ENCODE data around the gene CFAP210. TPM values are rescaled to one million over a fixed set of nuclear protein-coding genes. Genes with fewer than 3 reads are reported as not detected.

Gene CFAP210
- total RNA-seq, 1 experiment from 2014 or later, result 0.20 TPM

DNA sequence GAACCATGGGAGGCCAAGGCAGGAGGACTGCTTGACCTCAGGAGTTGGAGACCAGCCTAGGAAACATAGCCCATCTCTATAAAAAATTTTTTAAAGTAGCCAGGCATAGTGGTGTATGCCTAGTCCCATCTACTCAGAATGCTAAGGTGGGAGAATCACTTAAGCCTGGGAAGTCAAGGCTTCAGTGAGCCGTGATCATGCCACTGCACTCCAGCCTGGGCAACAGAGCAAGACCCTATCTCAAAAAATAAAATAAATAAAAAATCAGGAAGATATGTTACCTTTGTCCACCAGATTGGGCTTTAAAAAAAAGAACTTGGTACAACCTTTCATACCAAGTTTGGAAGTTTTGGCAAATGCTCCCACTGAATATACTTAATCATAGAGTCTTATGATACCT lies 35.3 kb downstream of the CFAP210 start (continued):
- TF ChIP-seq, protein P1, sequence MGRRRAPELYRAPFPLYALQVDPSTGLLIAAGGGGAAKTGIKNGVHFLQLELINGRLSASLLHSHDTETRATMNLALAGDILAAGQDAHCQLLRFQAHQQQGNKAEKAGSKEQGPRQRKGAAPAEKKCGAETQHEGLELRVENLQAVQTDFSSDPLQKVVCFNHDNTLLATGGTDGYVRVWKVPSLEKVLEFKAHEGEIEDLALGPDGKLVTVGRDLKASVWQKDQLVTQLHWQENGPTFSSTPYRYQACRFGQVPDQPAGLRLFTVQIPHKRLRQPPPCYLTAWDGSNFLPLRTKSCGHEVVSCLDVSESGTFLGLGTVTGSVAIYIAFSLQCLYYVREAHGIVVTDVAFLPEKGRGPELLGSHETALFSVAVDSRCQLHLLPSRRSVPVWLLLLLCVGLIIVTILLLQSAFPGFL (CRISPR knock-in tag; IDR thresholded peaks at IDR 0.05; ENCODE audit: borderline replicate concordance), result no peak
- no peak for TF ChIP-seq PRRX2 (CRISPR knock-in tag; IDR thresholded peaks at IDR 0.05)

DNA sequence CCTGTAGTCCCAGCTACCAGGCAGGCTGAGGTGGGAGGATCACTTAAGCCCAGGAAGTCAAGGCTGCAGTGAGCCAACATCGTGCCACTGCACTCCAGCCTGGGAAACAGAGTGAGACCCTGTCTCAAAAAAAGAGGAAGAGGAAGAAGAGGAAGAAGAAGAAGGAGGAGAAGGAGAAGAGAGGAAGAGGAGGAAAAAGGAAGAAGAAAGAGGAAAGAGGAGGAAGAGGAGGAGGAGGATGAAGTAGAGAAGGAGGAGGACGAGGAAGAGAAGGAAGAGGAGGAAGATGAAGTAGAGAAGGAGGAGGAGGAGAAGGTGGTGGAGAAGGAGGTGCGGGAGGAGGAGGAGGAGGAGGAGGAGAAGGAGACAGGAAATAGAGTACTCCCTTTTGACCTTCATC lies 38.0 kb downstream of the CFAP210 start:
- no peaks in the 10 kb centered on the region for H3K4me1 Mint-ChIP-seq
- no peak overlapping the region for H3K27ac Mint-ChIP-seq
- H3K36me3 Mint-ChIP-seq, result no peaks in the 10 kb centered on the region
- no peaks in the 10 kb centered on the region for H3K9me3 Mint-ChIP-seq
- POLR2A ChIA-PET, result no interaction called here
- CTCF ChIA-PET, result interaction anchor here (0.7 kb wide), 1 partner anchor 115 kb away, joined by 3 read pairs; no protein-coding TSS in a partner anchor
- no peak overlapping the region for H3K4me3 Mint-ChIP-seq
- TF ChIP-seq RELA (CRISPR knock-in tag; IDR thresholded peaks at IDR 0.05; ENCODE audit: borderline replicate concordance), result no peak
- TF ChIP-seq, protein P2, sequence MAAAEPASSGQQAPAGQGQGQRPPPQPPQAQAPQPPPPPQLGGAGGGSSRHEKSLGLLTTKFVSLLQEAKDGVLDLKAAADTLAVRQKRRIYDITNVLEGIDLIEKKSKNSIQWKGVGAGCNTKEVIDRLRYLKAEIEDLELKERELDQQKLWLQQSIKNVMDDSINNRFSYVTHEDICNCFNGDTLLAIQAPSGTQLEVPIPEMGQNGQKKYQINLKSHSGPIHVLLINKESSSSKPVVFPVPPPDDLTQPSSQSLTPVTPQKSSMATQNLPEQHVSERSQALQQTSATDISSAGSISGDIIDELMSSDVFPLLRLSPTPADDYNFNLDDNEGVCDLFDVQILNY (CRISPR knock-in tag; IDR thresholded peaks at IDR 0.05), result no peak
- TF ChIP-seq, protein P1 (CRISPR knock-in tag; IDR thresholded peaks at IDR 0.05; ENCODE audit: borderline replicate concordance), result no peak
- TF ChIP-seq FOXJ3 (CRISPR knock-in tag; IDR thresholded peaks at IDR 0.05; ENCODE audit: borderline replicate concordance), result no peak
- TF ChIP-seq FOXP1 (CRISPR knock-in tag; IDR thresholded peaks at IDR 0.05; ENCODE audit: borderline replicate concordance), result no peak
- no peak for TF ChIP-seq KAT7 (CRISPR knock-in tag; IDR thresholded peaks at IDR 0.05; ENCODE audit: borderline replicate concordance)
- TF ChIP-seq, protein P3, sequence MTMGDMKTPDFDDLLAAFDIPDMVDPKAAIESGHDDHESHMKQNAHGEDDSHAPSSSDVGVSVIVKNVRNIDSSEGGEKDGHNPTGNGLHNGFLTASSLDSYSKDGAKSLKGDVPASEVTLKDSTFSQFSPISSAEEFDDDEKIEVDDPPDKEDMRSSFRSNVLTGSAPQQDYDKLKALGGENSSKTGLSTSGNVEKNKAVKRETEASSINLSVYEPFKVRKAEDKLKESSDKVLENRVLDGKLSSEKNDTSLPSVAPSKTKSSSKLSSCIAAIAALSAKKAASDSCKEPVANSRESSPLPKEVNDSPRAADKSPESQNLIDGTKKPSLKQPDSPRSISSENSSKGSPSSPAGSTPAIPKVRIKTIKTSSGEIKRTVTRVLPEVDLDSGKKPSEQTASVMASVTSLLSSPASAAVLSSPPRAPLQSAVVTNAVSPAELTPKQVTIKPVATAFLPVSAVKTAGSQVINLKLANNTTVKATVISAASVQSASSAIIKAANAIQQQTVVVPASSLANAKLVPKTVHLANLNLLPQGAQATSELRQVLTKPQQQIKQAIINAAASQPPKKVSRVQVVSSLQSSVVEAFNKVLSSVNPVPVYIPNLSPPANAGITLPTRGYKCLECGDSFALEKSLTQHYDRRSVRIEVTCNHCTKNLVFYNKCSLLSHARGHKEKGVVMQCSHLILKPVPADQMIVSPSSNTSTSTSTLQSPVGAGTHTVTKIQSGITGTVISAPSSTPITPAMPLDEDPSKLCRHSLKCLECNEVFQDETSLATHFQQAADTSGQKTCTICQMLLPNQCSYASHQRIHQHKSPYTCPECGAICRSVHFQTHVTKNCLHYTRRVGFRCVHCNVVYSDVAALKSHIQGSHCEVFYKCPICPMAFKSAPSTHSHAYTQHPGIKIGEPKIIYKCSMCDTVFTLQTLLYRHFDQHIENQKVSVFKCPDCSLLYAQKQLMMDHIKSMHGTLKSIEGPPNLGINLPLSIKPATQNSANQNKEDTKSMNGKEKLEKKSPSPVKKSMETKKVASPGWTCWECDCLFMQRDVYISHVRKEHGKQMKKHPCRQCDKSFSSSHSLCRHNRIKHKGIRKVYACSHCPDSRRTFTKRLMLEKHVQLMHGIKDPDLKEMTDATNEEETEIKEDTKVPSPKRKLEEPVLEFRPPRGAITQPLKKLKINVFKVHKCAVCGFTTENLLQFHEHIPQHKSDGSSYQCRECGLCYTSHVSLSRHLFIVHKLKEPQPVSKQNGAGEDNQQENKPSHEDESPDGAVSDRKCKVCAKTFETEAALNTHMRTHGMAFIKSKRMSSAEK (CRISPR knock-in tag; IDR thresholded peaks at IDR 0.05; ENCODE audit: borderline replicate concordance), result no peak
- TF ChIP-seq TP53 (CRISPR knock-in tag; IDR thresholded peaks at IDR 0.05), result no peak
- TF ChIP-seq, protein P4, sequence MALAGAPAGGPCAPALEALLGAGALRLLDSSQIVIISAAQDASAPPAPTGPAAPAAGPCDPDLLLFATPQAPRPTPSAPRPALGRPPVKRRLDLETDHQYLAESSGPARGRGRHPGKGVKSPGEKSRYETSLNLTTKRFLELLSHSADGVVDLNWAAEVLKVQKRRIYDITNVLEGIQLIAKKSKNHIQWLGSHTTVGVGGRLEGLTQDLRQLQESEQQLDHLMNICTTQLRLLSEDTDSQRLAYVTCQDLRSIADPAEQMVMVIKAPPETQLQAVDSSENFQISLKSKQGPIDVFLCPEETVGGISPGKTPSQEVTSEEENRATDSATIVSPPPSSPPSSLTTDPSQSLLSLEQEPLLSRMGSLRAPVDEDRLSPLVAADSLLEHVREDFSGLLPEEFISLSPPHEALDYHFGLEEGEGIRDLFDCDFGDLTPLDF (CRISPR knock-in tag; IDR thresholded peaks at IDR 0.05), result no peak
- TF ChIP-seq, protein P5, sequence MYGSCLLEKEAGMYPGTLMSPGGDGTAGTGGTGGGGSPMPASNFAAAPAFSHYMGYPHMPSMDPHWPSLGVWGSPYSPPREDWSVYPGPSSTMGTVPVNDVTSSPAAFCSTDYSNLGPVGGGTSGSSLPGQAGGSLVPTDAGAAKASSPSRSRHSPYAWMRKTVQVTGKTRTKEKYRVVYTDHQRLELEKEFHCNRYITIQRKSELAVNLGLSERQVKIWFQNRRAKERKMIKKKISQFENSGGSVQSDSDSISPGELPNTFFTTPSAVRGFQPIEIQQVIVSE (CRISPR knock-in tag; IDR thresholded peaks at IDR 0.05; ENCODE audit: borderline replicate concordance), result no peak
- no peak for TF ChIP-seq NR3C1 (CRISPR knock-in tag; conservative IDR thresholded peaks at IDR 0.05; ENCODE audit: low read depth)
- no peak for TF ChIP-seq NR2C2 (CRISPR knock-in tag; IDR thresholded peaks at IDR 0.05)
- DNase-seq (ENCODE audit: low spot score), result no peak
- no peaks in the 10 kb centered on the region; the same call in 1 of the 2 replicates for H3K27me3 Mint-ChIP-seq (ENCODE audit: low read depth)
- no peak for ATAC-seq

DNA sequence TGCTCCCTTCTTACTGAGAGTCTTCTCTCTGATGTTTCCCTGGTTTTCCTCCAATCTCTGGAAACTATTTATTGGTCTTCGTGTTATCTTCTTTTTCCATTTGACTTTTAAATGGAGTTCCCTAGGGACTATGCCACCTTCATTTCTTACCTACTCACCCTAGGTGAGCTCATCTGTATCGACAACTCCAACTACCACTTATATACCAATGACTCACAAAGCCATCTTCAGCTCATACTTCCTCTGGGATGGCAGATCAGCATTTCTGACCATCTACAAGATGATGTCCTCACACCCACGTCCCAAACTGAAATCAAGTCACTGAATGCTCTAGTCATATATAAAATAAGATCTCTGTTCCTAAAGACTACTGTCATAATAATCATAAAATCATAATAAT lies 40.6 kb downstream of the CFAP210 start:
- no peak overlapping the region for H3K4me3 Mint-ChIP-seq
- H3K36me3 Mint-ChIP-seq, result no peaks in the 10 kb centered on the region
- H3K27me3 Mint-ChIP-seq (ENCODE audit: low read depth), result no peaks in the 10 kb centered on the region; the same call in 1 of the 2 replicates
- H3K9me3 Mint-ChIP-seq, result no peaks in the 10 kb centered on the region
- H3K4me1 Mint-ChIP-seq, result no peaks in the 10 kb centered on the region
- TF ChIP-seq, protein P6, sequence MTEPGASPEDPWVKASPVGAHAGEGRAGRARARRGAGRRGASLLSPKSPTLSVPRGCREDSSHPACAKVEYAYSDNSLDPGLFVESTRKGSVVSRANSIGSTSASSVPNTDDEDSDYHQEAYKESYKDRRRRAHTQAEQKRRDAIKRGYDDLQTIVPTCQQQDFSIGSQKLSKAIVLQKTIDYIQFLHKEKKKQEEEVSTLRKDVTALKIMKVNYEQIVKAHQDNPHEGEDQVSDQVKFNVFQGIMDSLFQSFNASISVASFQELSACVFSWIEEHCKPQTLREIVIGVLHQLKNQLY (CRISPR knock-in tag; IDR thresholded peaks at IDR 0.05), result no peak
- no peak for TF ChIP-seq NFYB (CRISPR knock-in tag; conservative IDR thresholded peaks at IDR 0.05; ENCODE audit: low read depth)
- TF ChIP-seq RORB (CRISPR knock-in tag; IDR thresholded peaks at IDR 0.05), result no peak
- TF ChIP-seq, protein P1 (CRISPR knock-in tag; IDR thresholded peaks at IDR 0.05; ENCODE audit: borderline replicate concordance), result no peak
- ATAC-seq (no peak), DNase-seq (ENCODE audit: low spot score) (no peak)
- H3K27ac Mint-ChIP-seq, result no peak overlapping the region
- POLR2A ChIA-PET, result no interaction called here
- CTCF ChIA-PET, result no interaction called here
